HG02763 (cell line): ENCODE results near the gene LAMC2.

ENCODE experiments used
- ATAC-seq: cut with Tn5 transposase; IDR thresholded peaks from one replicate; pipeline ENCODE4 v1.9.1; 2021; ENCODE audit warnings: mild to moderate bottlenecking, moderate library complexity; ENCODE audit not compliant: unreplicated experiment

The LAMC2 gene

DNA sequence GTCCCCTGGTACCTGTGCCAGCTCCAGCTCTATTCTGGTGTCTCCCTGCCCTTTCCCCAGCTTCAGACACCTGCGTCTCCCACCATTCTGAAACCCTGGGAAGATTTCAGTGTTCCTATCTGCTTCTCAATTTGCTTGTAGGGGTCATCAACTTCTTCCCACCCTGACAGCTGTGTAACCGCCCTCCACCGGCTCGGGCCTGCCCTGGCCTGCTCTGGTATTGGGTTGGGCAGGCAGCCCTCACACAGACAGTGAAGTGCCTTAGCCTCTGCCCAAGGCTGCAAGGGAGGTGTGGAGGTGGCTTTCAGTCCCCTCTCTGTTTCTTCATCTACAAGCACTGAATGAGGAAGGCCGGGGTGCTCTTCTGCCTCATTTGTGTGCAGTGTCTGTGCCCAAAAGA, 97.2 kb downstream of the LAMC2 start:
- ATAC-seq: no peak

- ATAC-seq: no peak
These were observed 98.0 kb downstream of the LAMC2 start for GRCh38 chr1:183284086-183284485.

- ATAC-seq: no peak
These were observed 99.2 kb downstream of the LAMC2 start for GRCh38 chr1:183285256-183285655.

DNA sequence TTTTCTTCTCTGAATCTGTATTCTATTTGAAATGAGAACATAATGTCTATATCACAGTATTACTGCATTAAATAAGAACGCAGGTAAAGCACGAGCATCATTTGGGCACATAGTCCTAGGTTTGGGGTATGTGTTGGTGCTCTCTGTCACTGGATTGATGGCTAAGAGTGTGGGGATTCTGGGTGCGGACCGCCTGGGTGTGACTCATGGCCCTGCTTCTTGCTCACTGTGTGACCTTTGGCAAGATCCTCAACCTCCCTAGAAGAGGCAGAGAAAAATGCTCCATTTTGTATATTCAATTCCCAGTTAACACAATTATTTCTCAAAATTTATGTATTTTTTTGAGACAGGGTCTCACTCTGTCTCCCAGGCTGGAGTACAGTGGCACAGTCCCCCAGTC, 99.7 kb downstream of the LAMC2 start:
- no peak for ATAC-seq

GRCh38 chr1:183287191-183287675, 101.2 kb downstream of the LAMC2 start:
- no peak for ATAC-seq

DNA sequence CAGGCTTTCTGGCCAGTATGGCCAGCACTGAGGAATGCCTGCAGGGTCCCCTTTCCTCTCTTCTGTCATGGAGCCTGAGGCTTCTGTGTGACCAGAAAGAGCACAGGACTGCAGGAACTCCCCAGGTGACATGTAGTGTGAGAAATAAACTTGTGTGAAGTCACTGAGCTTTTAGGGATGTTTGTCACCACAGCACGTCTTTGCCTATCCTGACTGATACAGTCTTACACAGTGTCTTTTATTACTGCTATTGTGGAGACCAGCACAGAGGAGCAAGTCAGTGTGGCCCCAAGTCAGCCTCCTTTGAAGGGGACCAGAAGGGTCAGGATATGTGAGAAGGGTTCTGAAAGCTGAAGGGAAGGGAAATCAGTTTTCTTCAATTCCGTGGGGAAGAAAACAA, 102.5 kb downstream of the LAMC2 start:
- no peak for ATAC-seq

GRCh38 chr1:183289051-183289496, 103.0 kb downstream of the LAMC2 start:
- no peak for ATAC-seq

GRCh38 chr1:183290628-183291027, 104.6 kb downstream of the LAMC2 start:
- ATAC-seq: no peak

DNA sequence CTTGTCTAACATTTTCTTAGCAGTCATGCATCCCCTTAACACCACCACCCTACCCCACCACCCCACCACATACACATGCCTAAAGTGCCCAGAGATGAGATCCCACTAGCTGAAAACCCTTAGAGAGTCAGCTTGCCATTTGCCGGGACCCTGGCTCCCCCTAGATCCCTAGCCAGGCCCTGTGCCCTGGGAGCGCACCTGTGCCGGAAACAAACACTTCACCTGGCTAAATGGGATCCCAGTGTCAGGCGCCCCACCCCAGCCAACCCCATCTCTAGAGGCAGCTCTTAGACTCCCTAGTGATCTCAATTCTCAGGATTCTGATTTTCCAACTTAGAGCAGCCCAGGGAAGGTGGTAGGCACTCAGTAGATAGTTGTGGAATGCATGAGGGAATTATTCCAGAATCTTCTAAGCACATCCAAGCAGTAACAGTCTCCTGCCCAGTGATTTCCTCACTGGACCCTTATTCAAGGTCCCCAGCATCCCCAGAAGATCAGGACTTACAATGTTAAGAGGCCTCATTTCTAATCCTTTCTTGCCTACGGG, 105.2 kb downstream of the LAMC2 start:
- ATAC-seq: no peak

DNA sequence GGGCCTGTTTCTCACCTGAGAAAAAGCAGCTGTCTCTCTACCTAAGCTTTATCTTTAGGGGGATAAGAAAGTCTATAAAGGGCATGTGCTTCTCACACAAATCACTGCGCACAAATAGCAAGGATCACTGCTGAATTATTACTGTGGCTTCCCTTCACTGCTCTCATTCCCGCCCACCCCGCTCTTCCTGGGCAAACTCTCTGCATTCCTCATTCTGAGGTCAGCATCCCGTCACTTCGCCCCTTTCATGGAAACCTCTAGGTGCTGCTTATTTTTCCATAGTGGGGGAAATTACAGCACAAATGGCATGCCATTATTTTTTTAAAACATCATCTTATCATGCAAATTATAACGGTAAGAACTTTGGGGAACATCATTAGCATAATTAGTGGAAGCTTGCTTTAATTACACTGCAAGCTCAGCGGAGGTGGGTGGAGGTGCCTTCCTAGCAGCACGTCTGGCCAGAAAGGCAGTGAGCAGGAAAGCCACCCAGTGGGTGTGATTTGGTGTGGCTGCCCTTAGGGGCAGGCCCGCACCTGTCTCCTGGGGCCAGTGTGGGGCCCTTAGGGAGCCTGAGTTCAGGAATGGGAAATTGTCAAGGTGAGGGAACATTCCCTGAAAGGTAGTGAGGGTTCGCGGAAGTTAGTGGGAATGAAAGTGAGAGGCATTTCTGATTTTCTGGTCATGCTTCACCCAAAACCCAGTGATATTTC, 105.9 kb downstream of the LAMC2 start:
- no peak for ATAC-seq

GRCh38 chr1:183293241-183293640, 107.2 kb downstream of the LAMC2 start:
- no peak for ATAC-seq

- no peak for ATAC-seq
These were observed 107.8 kb downstream of the LAMC2 start for GRCh38 chr1:183293876-183294275.
